Ovary (tissue), 3 donors: ENCODE measurements around the gene THBS3.

Experiments
- CTCF ChIP-seq, 3 donors: fragments of 450-650 bp in 2 of 3; fragments of 200-600 bp in 1 of 3; IDR thresholded peaks; one replicate each; pipeline versions ENCODE4 v1.5.1 to v1.8.0; 2016 to 2022; ENCODE audit warnings: antibody characterized with exemption in 3 of 3, mild to moderate bottlenecking in 1 of 3
- EP300 ChIP-seq: sonication (generic); formaldehyde crosslinking; IDR thresholded peaks from one replicate; pipeline ENCODE4 v1.6.1; 2017; ENCODE audit warnings: antibody characterized with exemption
- POLR2A ChIP-seq: fragments of 450-650 bp; IDR thresholded peaks from one replicate; pipeline ENCODE4 v1.6.1; 2017; ENCODE audit warnings: antibody characterized with exemption, mild to moderate bottlenecking, moderate library complexity
- donor health status: DM: no; HTN: no; CAD: no.

- TF ChIP-seq POLR2A: no peak
- TF ChIP-seq CTCF (IDR thresholded peaks at IDR 0.05): no peak
- TF ChIP-seq EP300: no peak
Measured at GRCh38 chr1:155251566-155251965, 43.9 kb upstream of the THBS3 start.
